ENCODE data around the gene HTATSF1.

HTATSF1 gene

DNA sequence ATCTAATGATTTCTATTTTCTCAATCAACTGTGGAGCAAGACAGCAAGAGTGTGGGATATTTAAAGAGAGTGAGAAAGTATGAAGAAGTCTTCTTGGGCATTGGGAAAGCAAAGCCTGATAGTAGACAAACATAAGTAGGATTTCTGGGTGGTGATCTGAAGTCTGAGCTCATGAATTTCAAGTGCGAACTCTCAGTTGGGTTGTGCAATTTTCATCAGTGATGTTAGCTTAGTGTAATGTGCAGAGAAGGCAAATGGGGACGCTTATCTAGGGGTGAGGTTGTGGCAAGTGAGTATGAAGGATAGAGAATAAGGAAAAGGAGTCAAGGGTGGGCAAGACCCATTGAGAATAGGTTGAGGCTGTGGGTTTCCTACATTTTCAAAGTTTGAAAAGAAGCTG, 58.3 kb downstream of the HTATSF1 start:
- CTCF ChIA-PET = interaction anchor here (0.7 to 1.2 kb wide), 2 partner anchors 22 kb away, joined by 3 read pairs; no protein-coding TSS in a partner anchor

More for the DNA sequence above, 58.3 kb downstream of the HTATSF1 start:
- POLR2A ChIA-PET = no interaction called here
- no peak for DNase-seq (ENCODE audit: extremely low spot score)
- no peak for TF ChIP-seq CTCF (IDR thresholded peaks at IDR 0.05; ENCODE audit: control extremely low read depth, extremely low read depth, low read depth, missing control alignments)
